ENCODE data around the gene IFI44. TPM values are rescaled to one million over a fixed set of nuclear protein-coding genes. Genes with fewer than 3 reads are reported as not detected.

Gene IFI44
- polyA plus RNA-seq (2011; rRNA removed) = 4.3 and 6.0 TPM in 2 replicates
- polyA minus RNA-seq (2011; rRNA and poly(A)+ RNA removed) = 0.92 and 2.1 TPM in 2 replicates

- no peak within 1 kb of the TSS for H3K27ac ChIP-seq (ENCODE audit: low read depth, low read length)
- POLR2A ChIA-PET = no interaction called here
Measured at GRCh38 chr1:78649628-78650027, at the start of gene IFI44. Gene IFI44 (plus strand): TSS chr1:78649831. CDS start chr1:78650196, 365 bp downstream.

GRCh38 chr1:78601068-78601467 lies 48.6 kb upstream of the IFI44 start:
- Histone ChIP-seq H3K27me3 (ENCODE audit: control insufficient read depth, insufficient read depth, low read length) (no peaks in the 10 kb centered on the region), H3K27ac (ENCODE audit: low read depth, low read length) (no peak overlapping the region), H3K4me3 (ENCODE audit: low read depth, low read length) (no peak overlapping the region), H3K9me3 (ENCODE audit: control insufficient read depth, insufficient read depth, low read length) (no peaks in the 10 kb centered on the region)
- CTCF ChIA-PET = interaction anchor here (0.9 to 5.5 kb wide), 4 partner anchors 16 to 472 kb away, joined by 3 to 49 read pairs (median 5); no protein-coding TSS in a partner anchor
- DNase-seq (ENCODE audit: low read depth, low spot score) = no peak
- TF ChIP-seq CTCF (IDR thresholded peaks at IDR 0.05; ENCODE audit: low read depth, low read length) = no peak
- POLR2A ChIA-PET = no interaction called here

More at GRCh38 chr1:78649628-78650027, at the start of gene IFI44:
- Histone ChIP-seq H3K4me3 (ENCODE audit: low read depth, low read length) (peak within 1 kb of the TSS; percentile 35), H3K27me3 (ENCODE audit: control insufficient read depth, insufficient read depth, low read length) (no peaks in the 10 kb centered on the region), H3K9me3 (ENCODE audit: control insufficient read depth, insufficient read depth, low read length) (peaks cover 5% of the 10 kb centered on the region)
- DNase-seq (ENCODE audit: low read depth, low spot score) = peak; percentile 46
- CTCF ChIA-PET = interaction anchor here (0.6 to 0.9 kb wide), 3 partner anchors 26 to 44 kb away, joined by 3 to 8 read pairs (median 4); no protein-coding TSS in a partner anchor
- no peak for TF ChIP-seq CTCF (IDR thresholded peaks at IDR 0.05; ENCODE audit: low read depth, low read length)

- Histone ChIP-seq H3K27me3 (ENCODE audit: control insufficient read depth, insufficient read depth, low read length) (no peaks in the 10 kb centered on the region), H3K9me3 (ENCODE audit: control insufficient read depth, insufficient read depth, low read length) (no peaks in the 10 kb centered on the region), H3K27ac (ENCODE audit: low read depth, low read length) (no peak overlapping the region), H3K4me3 (ENCODE audit: low read depth, low read length) (no peak overlapping the region)
- POLR2A ChIA-PET = no interaction called here
- no peak for DNase-seq (ENCODE audit: low read depth, low spot score)
- CTCF ChIA-PET = interaction anchor here (0.6 to 5.5 kb wide), 4 partner anchors 14 to 473 kb away, joined by 3 to 49 read pairs (median 10); no protein-coding TSS in a partner anchor
- no peak for TF ChIP-seq CTCF (IDR thresholded peaks at IDR 0.05; ENCODE audit: low read depth, low read length)
Measured at GRCh38 chr1:78603206-78603605, 46.4 kb upstream of the IFI44 start.

GRCh38 chr1:78604643-78605042 lies 45.0 kb upstream of the IFI44 start:
- no peak for TF ChIP-seq CTCF (IDR thresholded peaks at IDR 0.05; ENCODE audit: low read depth, low read length)
- H3K9me3 ChIP-seq (ENCODE audit: control insufficient read depth, insufficient read depth, low read length) = no peaks in the 10 kb centered on the region
- no peak for DNase-seq (ENCODE audit: low read depth, low spot score)
- CTCF ChIA-PET = interaction anchor here (2.5 to 8.0 kb wide), 3 partner anchors 13 to 474 kb away, joined by 13 to 202 read pairs (median 128); no protein-coding TSS in a partner anchor
- no peak overlapping the region for H3K27ac ChIP-seq (ENCODE audit: low read depth, low read length)
- POLR2A ChIA-PET = interaction anchor here (0.7 kb wide), 1 partner anchor 1027 kb away, joined by 4 read pairs; no protein-coding TSS in a partner anchor
- no peaks in the 10 kb centered on the region for H3K27me3 ChIP-seq (ENCODE audit: control insufficient read depth, insufficient read depth, low read length)
- H3K4me3 ChIP-seq (ENCODE audit: low read depth, low read length) = no peak overlapping the region

- no peak for TF ChIP-seq CTCF (IDR thresholded peaks at IDR 0.05; ENCODE audit: low read depth, low read length)
- DNase-seq (ENCODE audit: low read depth, low spot score) = no peak
- H3K27me3 ChIP-seq (ENCODE audit: control insufficient read depth, insufficient read depth, low read length) = no peaks in the 10 kb centered on the region
- CTCF ChIA-PET = interaction anchor here (0.8 to 8.0 kb wide), 20 partner anchors 8 to 501 kb away, joined by 3 to 202 read pairs (median 6); partner anchors contain the start of genes IFI44 and IFI44L
- H3K9me3 ChIP-seq (ENCODE audit: control insufficient read depth, insufficient read depth, low read length) = no peaks in the 10 kb centered on the region
- H3K4me3 ChIP-seq (ENCODE audit: low read depth, low read length) = no peak overlapping the region
- no peak overlapping the region for H3K27ac ChIP-seq (ENCODE audit: low read depth, low read length)
- POLR2A ChIA-PET = no interaction called here
Measured at GRCh38 chr1:78606274-78606673, 43.4 kb upstream of the IFI44 start.

All from AG04450 (cell line).